Measurements from ENCODE around the gene TTC9B.

Gene TTC9B

DNA sequence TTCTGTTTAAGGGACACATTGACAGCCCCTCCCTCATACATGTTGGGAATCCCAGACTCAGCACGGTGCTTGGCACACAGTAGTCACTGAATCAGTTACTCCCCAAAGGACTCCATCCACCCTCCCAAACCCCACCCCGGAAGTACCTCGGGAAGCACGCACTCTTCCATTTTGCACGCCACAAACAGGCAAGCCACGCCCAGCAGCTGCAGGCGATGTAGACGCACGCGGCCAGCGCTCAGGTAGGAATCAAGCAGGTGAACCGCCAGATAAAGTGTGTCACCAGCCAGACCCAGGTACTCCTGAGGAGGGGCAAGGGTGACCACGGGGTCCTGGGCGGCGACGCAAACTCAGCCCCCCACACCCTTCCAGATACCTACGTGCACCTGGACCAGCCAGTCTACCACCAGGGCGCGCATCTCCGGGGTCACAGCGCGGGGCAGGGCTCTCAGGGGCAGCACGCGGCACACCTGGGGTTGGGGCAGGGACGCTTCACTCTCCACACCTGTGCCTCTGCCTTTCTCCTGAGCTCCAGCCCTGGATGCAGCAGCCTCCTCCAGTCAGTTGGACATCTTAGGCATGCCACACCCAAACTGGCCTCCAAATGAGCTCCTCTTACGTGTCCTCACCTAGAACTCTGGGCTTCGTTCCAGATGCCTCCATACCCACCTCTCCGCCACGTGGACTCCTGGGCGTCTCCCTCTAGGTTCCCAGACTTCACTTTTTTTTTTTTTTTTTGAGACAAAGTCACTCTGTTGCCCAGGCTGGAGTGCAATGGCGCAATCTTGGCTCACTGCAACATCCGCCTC is 6.4 kb upstream of the TTC9B start:
- no peak for DNase-seq (ENCODE audit: low read depth in 1 of 2, low spot score in 1 of 2)
- no peak overlapping the region for H3K27ac ChIP-seq (replicated peaks)
- H3K27me3 ChIP-seq (ENCODE audit: insufficient read depth, poor library complexity, severe bottlenecking) = peaks cover 38% of the 10 kb centered on the region
- no peak for TF ChIP-seq GABPA (IDR thresholded peaks at IDR 0.05; ENCODE audit: low read depth)
- no peak for TF ChIP-seq POLR2AphosphoS5 (IDR thresholded peaks at IDR 0.05; ENCODE audit: low read depth)
- TF ChIP-seq, protein P1, sequence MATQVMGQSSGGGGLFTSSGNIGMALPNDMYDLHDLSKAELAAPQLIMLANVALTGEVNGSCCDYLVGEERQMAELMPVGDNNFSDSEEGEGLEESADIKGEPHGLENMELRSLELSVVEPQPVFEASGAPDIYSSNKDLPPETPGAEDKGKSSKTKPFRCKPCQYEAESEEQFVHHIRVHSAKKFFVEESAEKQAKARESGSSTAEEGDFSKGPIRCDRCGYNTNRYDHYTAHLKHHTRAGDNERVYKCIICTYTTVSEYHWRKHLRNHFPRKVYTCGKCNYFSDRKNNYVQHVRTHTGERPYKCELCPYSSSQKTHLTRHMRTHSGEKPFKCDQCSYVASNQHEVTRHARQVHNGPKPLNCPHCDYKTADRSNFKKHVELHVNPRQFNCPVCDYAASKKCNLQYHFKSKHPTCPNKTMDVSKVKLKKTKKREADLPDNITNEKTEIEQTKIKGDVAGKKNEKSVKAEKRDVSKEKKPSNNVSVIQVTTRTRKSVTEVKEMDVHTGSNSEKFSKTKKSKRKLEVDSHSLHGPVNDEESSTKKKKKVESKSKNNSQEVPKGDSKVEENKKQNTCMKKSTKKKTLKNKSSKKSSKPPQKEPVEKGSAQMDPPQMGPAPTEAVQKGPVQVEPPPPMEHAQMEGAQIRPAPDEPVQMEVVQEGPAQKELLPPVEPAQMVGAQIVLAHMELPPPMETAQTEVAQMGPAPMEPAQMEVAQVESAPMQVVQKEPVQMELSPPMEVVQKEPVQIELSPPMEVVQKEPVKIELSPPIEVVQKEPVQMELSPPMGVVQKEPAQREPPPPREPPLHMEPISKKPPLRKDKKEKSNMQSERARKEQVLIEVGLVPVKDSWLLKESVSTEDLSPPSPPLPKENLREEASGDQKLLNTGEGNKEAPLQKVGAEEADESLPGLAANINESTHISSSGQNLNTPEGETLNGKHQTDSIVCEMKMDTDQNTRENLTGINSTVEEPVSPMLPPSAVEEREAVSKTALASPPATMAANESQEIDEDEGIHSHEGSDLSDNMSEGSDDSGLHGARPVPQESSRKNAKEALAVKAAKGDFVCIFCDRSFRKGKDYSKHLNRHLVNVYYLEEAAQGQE (IDR thresholded peaks at IDR 0.05; ENCODE audit: insufficient replicate concordance, low read depth) = no peak
- TF ChIP-seq SPI1 (IDR thresholded peaks at IDR 0.05; ENCODE audit: borderline replicate concordance, low read depth) = no peak
- TF ChIP-seq CTCF (IDR thresholded peaks at IDR 0.05; ENCODE audit: insufficient read depth, low read length) = no peak
- H3K4me3 ChIP-seq (replicated peaks; ENCODE audit: insufficient read depth, low read length) = no peak overlapping the region

DNA sequence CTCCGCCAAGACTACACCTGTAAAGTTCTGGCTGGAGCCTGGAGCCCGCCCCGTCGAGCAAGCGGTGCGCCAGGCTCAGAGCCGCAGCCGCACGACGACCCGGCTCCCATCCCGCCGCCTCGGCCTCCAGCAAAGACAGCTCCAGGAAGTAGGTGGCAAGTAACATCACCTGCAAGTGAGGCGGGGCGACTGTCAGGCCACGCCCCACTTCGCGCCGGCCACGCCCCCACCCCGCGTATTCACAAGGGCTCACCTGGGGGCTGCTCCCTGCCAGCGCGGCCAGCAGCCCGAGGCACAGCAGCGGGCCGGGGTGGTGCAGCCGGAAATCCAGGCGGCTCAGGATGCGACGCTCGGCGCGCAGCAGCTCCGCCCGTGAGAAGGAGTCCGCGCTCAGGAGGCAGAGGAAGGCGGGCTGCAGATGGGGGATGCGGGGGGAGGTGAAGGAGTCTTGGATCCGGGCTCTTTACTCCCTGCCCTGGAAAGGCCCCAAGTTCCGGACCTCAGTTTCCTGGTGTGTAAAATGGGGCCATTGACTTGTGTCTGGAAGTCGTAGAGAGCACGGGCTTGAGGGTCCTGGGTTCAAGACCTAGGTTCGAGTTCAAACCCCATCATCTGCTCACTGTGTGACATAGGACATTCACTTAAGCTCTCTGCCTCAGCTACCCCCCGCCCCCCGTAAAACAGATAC is 5.1 kb upstream of the TTC9B start:
- Histone ChIP-seq H3K4me3 (replicated peaks; ENCODE audit: insufficient read depth, low read length) (no peak overlapping the region), H3K27ac (replicated peaks) (no peak overlapping the region), H3K27me3 (ENCODE audit: insufficient read depth, poor library complexity, severe bottlenecking) (peaks cover 50% of the 10 kb centered on the region)
- no peak for TF ChIP-seq POLR2AphosphoS5 (IDR thresholded peaks at IDR 0.05; ENCODE audit: low read depth)
- TF ChIP-seq GABPA (IDR thresholded peaks at IDR 0.05; ENCODE audit: low read depth) = no peak
- TF ChIP-seq, protein P1 (IDR thresholded peaks at IDR 0.05; ENCODE audit: insufficient replicate concordance, low read depth) = no peak
- no peak for TF ChIP-seq CTCF (IDR thresholded peaks at IDR 0.05; ENCODE audit: insufficient read depth, low read length)
- no peak for TF ChIP-seq SPI1 (IDR thresholded peaks at IDR 0.05; ENCODE audit: borderline replicate concordance, low read depth)
- no peak for DNase-seq (ENCODE audit: low read depth in 1 of 2, low spot score in 1 of 2)

- no peak overlapping the region for H3K4me3 ChIP-seq (replicated peaks; ENCODE audit: insufficient read depth, low read length)
- TF ChIP-seq CTCF (IDR thresholded peaks at IDR 0.05; ENCODE audit: insufficient read depth, low read length) = peak; percentile 28
- TF ChIP-seq, protein P1 (IDR thresholded peaks at IDR 0.05; ENCODE audit: insufficient replicate concordance, low read depth) = no peak
- TF ChIP-seq SPI1 (IDR thresholded peaks at IDR 0.05; ENCODE audit: borderline replicate concordance, low read depth) = peak; percentile 88
- H3K27me3 ChIP-seq (ENCODE audit: insufficient read depth, poor library complexity, severe bottlenecking) = peaks cover 49% of the 10 kb centered on the region
- no peak overlapping the region for H3K27ac ChIP-seq (replicated peaks)
- peak; percentile 65 to 75 for DNase-seq (ENCODE audit: low read depth in 1 of 2, low spot score in 1 of 2)
These were observed 3.9 kb upstream of the TTC9B start for GRCh38 chr19:40221858-40222619.
